Embryonic facial prominence (tissue), 1 donor: ENCODE data around the gene COX17.
"Not testable (repeated sequence)": the region's sequence is repeated elsewhere in the genome, so short reads cannot be mapped to it uniquely, and the experiment has no call there.

Source experiments
- DNase-seq: peaks from one replicate; pipeline ENCODE4 v3.0.0-alpha.2; 2016; ENCODE audit errors: extremely low spot score

COX17 gene

DNA sequence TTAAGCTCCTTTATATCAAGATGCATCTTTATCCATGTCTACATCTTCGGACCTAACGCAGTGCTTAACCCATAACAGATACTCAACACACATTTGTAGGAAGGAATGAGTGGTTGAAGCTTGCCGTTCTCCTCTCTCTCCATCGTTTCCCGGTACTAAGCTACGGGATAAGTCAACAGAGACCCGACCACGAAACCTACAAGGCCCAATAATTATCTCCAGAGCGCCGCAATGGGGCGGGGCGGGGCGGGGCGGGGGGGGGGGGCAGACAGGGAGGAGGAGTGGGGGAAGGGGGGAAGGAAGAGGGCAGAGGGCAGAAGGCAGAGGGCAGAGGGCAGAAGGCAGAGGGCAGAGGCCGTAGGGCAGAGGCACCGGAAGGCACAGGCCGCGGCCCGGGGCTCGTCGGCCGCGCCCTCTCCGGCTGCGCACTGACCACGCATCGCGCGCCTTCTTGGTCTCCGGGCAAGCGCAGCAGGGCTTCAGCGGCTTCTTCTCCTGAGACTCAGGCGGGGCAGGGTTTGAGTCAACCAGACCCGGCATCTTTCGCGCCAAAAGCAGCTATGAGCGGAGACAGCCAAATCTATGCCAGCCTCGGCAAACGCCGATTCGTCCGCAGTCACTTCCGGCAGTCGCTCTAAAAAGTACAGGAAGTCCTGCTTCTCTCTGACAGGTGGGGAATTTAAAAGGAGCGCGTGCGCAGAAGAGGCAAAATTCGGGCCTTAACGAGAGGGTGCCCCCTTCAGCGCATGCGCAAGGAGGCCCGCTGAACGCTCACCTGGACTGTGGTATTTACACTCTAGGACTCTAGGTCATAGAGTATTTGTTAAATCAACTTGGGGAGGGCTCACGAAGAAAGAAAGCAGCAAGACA, at the start of gene COX17:
Gene COX17, minus strand, starts transcription at position 636 of the 870 bp plus-strand sequence. Its CDS starts 96 bp downstream, at position 540.
- peak; percentile 96 for DNase-seq

DNA sequence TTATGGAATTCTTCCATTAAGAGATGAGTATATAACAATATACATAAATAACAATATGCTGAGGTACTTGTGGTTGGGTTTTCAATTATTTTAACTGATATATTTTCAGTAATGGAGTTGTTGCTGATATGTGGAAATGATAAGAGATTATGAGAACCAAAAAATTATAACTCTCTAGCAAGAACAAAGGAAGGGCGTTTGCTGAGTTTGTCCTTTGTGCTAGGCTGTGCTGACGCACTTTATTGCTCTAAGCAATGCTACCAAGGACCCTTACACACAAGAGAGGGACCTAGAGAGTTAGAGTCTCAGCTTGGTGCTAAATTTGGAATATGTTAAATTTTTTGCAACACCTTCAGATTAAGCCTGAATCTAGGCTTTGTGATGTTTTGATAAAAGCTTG, 49.7 kb upstream of the COX17 start:
- DNase-seq: no peak

DNA sequence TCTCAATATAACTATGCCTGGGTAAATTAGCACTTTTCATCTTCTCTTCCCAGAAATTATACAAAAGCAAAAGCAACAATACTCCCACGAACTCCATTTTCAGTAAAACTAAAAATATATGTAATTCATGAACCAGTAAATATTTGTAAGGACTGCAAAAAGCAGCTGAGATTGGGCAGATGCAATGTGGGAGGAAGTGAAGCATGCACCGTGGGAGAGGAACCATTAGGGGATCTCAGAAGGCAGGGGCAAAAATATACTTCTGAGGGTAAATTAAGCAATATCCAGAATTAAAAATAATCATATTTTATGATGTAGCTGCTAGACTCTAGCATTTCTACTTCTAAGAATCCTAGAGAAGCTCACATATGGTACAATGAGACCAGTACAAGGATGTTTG, 45.8 kb upstream of the COX17 start:
- DNase-seq: no peak

DNA sequence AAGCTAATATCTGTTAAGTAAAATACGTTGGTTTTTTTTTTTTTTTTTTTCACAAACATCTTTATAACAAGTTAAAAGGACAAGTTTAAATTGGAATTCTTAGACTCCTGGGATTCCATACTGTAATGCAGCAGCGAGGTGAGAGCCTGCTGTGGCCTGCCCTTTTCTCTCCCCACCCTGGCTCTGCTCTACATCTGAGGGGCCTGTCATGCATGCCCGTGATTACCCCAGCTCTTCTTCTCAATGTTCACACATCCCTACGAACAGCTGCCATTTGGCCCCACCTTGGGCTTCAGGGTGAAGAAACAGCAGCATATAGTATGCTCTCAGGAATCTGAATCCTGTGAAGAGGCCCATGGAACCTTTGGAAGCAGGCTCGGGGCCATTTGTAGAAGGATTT, 40.3 kb upstream of the COX17 start:
- no peak for DNase-seq

DNA sequence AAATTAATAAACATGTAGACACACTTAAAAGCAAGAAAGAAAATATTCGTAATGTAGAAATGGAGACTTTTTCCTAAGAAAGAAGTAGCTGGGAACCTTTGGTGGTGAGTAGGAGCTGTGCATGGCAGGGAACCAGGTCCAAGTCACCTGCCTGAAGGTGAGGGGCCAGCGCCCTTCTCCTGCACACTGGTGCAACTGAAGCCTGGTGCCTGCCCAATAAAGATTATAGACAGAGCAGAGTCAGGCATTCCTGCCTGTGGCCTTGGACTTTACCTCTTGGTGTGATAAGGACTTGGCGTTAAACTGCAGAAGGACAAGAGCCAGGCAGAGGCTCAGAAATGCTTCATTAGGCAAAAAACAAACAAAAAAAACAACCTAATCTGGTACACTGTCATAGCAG, 39.8 kb upstream of the COX17 start:
- no peak for DNase-seq

- DNase-seq: no peak
These were observed 37.9 kb upstream of the COX17 start for GRCh38 chr3:119715105-119715504.

DNA sequence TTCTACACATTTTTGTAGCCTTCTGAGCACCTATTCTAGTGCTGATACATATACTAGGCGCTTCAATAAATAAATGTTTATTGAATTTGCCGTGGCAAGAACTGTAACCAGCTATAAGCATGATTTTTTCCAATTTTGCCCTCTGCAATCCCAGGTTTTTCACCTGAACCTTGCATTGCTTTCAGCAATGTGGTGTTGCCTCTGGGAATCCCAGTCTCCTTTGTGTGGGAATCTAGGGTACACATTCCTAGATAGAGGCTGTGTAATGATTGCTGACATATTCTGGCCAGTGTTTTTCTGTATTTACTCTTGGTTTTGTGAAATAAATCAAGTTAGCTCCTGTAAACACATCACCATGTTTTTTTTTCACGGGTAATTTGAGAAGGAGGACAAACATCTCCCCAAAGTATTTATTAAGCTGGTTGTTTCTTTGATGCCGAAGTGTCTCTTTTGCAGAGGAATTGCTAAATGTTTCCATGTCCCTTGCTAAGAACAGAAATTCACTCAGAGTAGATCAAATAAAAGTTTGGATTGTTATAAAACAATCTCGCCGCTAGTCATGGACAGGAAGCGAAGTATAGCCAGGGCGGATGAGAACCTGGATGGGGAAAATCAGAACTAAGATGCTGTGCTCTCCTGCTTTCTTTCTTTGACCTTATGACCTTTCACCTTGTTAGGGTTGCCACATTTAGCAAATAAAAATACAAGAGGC, 26.8 kb upstream of the COX17 start:
- DNase-seq: no peak

- DNase-seq: peak; percentile 61
These were observed 25.6 kb upstream of the COX17 start, which contains the start of gene CFAP91 for GRCh38 chr3:119702530-119703527. CFAP91 (plus strand) TSS chr3:119703022; CDS start chr3:119703099, 77 bp downstream.

- no peak for DNase-seq
These were observed 23.9 kb upstream of the COX17 start for GRCh38 chr3:119700920-119701734.

- no peak for DNase-seq
These were observed 23.2 kb upstream of the COX17 start for GRCh38 chr3:119700269-119700919.

GRCh38 chr3:119697394-119697793, 20.2 kb upstream of the COX17 start:
- DNase-seq: no peak

DNA sequence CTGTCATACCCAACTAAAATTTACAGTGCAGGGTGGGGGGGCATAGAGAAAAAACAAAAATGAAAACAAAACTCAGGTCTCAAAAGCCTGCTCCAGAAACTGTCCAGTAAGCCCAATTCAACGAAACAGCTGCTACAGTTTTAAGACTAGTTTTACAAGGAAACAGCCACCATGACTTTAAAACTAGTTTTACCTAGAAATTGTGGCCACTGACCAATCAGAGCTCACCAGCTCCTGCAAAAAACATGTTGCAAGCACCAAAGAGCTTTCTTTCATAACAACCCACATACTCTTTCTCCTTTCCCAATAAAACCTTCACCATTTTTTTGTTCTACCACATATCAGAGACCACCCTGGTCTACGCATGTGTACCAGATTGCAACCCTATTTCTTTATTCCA, 18.3 kb upstream of the COX17 start:
- DNase-seq: no peak

GRCh38 chr3:119690043-119690656, 12.9 kb upstream of the COX17 start:
- no peak for DNase-seq

DNA sequence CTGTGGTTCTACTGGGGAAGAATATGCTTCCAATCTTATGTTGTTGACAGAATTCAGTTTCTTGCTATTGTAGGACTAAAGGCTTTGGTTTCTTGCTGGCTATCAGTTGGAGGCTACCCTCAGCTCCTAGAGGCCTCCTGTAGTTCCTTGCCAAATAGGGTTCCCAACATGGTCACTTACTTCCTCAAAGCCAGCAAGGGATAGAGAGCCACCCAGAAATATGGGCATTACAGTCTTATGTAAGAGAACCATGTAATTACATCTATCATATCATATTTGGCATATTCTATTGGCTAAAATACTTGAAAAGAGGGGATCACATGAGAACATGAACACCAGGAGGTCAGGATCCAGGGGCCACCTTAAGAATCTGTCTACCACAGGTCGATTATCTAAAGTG, 6.2 kb upstream of the COX17 start:
- DNase-seq: no peak

DNA sequence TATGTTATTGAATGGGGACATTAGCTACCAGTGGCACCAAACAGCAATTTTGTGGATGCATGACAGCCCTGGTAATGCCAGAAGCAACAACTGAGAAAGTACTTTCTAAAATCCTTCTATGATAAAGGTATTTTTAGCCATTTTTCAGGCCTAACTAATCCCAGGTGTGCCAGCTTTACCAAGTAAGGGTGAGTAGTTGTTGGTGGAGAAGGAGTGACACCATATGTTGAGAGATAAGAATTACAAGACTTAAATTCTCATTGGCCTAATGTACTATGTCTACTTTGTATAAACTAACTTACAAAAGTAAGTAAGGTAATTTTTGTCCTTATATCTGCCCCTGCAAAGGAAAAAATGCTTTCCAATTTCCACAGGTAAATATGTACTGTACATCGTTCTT, 4.1 kb upstream of the COX17 start:
- DNase-seq: peak; percentile 20

GRCh38 chr3:119679874-119680273, 2.7 kb upstream of the COX17 start:
- no peak for DNase-seq

DNA sequence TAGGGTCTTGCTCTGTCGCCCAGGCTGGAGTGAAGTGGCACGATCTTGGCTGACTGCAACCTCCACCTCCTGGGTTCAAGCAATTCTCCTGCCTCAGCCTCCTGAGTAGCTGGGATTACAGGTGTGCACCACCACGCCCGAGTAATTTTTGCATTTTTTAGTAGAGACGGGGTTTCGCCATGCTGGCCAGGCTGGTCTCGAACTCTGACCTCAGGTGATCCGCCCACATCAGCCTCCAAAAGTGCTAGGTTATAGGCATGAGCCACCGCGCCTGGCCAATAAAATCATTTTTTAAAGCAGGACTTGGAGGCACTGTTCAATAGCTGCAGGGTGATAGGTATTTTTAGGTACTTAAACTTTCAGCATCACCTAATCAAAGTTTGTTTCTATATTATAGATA, 1.0 kb upstream of the COX17 start:
- not testable (repeated sequence) for DNase-seq

- no peak for DNase-seq
These were observed 382 bp upstream of the COX17 start for GRCh38 chr3:119677641-119677934.

GRCh38 chr3:119676020-119676419, 1.2 kb downstream of the COX17 start:
- DNase-seq: no peak
